Liver (tissue), 9 donors: ENCODE measurements around the gene PDE5A. TPM values are rescaled to one million over a fixed set of nuclear protein-coding genes. Genes with fewer than 3 reads are reported as not detected.

Source experiments
- DNase-seq: peaks from one replicate; pipeline ENCODE4 v3.0.0-alpha.2; 2017; ENCODE audit warnings: low spot score
- H3K27ac ChIP-seq, 2 donors: one replicate each; pipeline ENCODE4 v1.7.0; 2013; ENCODE audit warnings: inconsistent platforms in 2 of 2, low read length in 2 of 2, control low read depth in 1 of 2, low read depth in 1 of 2, mild to moderate bottlenecking in 1 of 2
- H3K27me3 ChIP-seq, 4 donors: one replicate each; pipeline versions ENCODE4 v1.6.1 to v1.7.0; 2013; ENCODE audit warnings: low read length in 3 of 4, inconsistent platforms in 1 of 4, mild to moderate bottlenecking in 1 of 4, moderate library complexity in 1 of 4; ENCODE audit not compliant: control insufficient read depth in 4 of 4, insufficient read depth in 4 of 4
- H3K36me3 ChIP-seq, 4 donors: one replicate each; pipeline versions ENCODE4 v1.6.1 to v1.7.0; 2013; ENCODE audit warnings: low read length in 3 of 4, mild to moderate bottlenecking in 3 of 4, low read depth in 1 of 4, moderate library complexity in 1 of 4; ENCODE audit not compliant: control insufficient read depth in 4 of 4, insufficient read depth in 3 of 4
- H3K4me1 ChIP-seq, 4 donors: one replicate each; pipeline versions ENCODE4 v1.6.1 to v1.7.0; 2013; ENCODE audit warnings: low read length in 3 of 4, mild to moderate bottlenecking in 3 of 4, moderate library complexity in 1 of 4; ENCODE audit not compliant: control insufficient read depth in 4 of 4, insufficient read depth in 4 of 4
- H3K4me3 ChIP-seq, 3 donors: one replicate each; pipeline versions ENCODE4 v1.6.1 to v1.7.0; 2013; ENCODE audit warnings: low read length in 3 of 3, control low read depth in 1 of 3, low read depth in 1 of 3, mild to moderate bottlenecking in 1 of 3
- H3K9ac ChIP-seq, 2 donors: one replicate each; pipeline ENCODE4 v1.7.0; 2013; ENCODE audit warnings: low read length in 2 of 2, mild to moderate bottlenecking in 2 of 2, moderate library complexity in 2 of 2, control low read depth in 1 of 2, low read depth in 1 of 2
- H3K9me3 ChIP-seq, 4 donors: one replicate each; pipeline versions ENCODE4 v1.6.1 to v1.7.0; 2013; ENCODE audit warnings: low read length in 3 of 4; ENCODE audit not compliant: control insufficient read depth in 4 of 4
- CTCF ChIP-seq: fragments of 150-350 bp; IDR thresholded peaks from 2 replicates; pipeline ENCODE4 v1.5.1; 2017; ENCODE audit warnings: improper control_type of control experiment, low read depth, low read length; ENCODE audit not compliant: missing input control
- GABPA ChIP-seq, 2 donors: IDR thresholded peaks in 1 of 2; conservative IDR thresholded peaks in 1 of 2; 2 replicates each; pipeline ENCODE4 v1.6.1; 2016; ENCODE audit warnings: antibody characterized with exemption in 2 of 2, mild to moderate bottlenecking in 1 of 2, moderate library complexity in 1 of 2
- HNF4G ChIP-seq: IDR thresholded peaks from 2 replicates; pipeline ENCODE4 v1.6.1; 2016; ENCODE audit warnings: antibody characterized with exemption
- RAD21 ChIP-seq, 2 donors: IDR thresholded peaks; 2 replicates each; pipeline ENCODE4 v1.6.1; 2016; ENCODE audit warnings: antibody characterized with exemption in 2 of 2, mild to moderate bottlenecking in 2 of 2
- RXRA ChIP-seq, 2 donors: IDR thresholded peaks; 2 replicates each; pipeline ENCODE4 v1.6.1; 2017 to 2018; ENCODE audit warnings: antibody characterized with exemption in 2 of 2, mild to moderate bottlenecking in 1 of 2
- SP1 ChIP-seq: IDR thresholded peaks from 2 replicates; pipeline ENCODE4 v1.6.1; 2018; ENCODE audit warnings: antibody characterized with exemption, mild to moderate bottlenecking
- TAF1 ChIP-seq: conservative IDR thresholded peaks from 2 replicates; pipeline ENCODE4 v1.6.1; 2016; ENCODE audit warnings: antibody characterized with exemption, mild to moderate bottlenecking
- WGBS: extraction: QIAGEN DNeasy Blood & Tissue Kit; methylation state at CpG from one replicate; pipeline ENCODE4 v1.1.7; 2013; 5-methylcytosine and 5-hydroxymethylcytosine counted together
- polyA plus RNA-seq, 2 donors: library from polyadenylated mRNA; stranded (reverse) in 1 of 2; unstranded in 1 of 2; fragments of 200-250 nt in 1 of 2; fragments of >200 nt in 1 of 2; fragmentation: Nextera tagmentation in 1 of 2; extraction: Ambion mirVana in 1 of 2; gene quantifications; one replicate each; pipeline versions ENCODE4 v1.2.1 to v1.2.3, GENCODE V29; 2013 to 2015
- total RNA-seq, 2 donors: library from RNA; depleted of rRNA; stranded (reverse); fragments of >200 nt; gene quantifications; one replicate each; pipeline ENCODE4 v1.2.3, GENCODE V29; 2014
- TF ChIP-seq, protein P1 (sequence below): IDR thresholded peaks from 2 replicates; pipeline ENCODE4 v1.6.1; 2016; ENCODE audit warnings: antibody characterized with exemption, mild to moderate bottlenecking
- donor health status: healthy.
- donor health status: healthy.
- donor health status: healthy.
- donor health status: healthy.
- donor health status: healthy.

PDE5A gene
- total and polyA plus RNA-seq, 4 donors = 0.61 to 3.8 (median 3.0) TPM

GRCh38 chr4:119537586-119537985, 91.0 kb downstream of the PDE5A start:
- no peaks in the 10 kb centered on the region for H3K27me3 ChIP-seq
- DNase-seq = no peak
- H3K27ac ChIP-seq = no peak overlapping the region
- H3K36me3 ChIP-seq = peaks cover 0 to 7% (median 2%) of the 10 kb centered on the region in 4 donors
- H3K9me3 ChIP-seq = no peaks in the 10 kb centered on the region
- WGBS = 97% methylated on average over 1 of the region's 1 CpG
- H3K4me1 ChIP-seq = no peaks in the 10 kb centered on the region
- H3K9ac ChIP-seq = no peak overlapping the region
- no peak overlapping the region for H3K4me3 ChIP-seq
- TF ChIP-seq RXRA (IDR thresholded peaks at IDR 0.05) (no peak), CTCF (no peak)

GRCh38 chr4:119536572-119537528, 91.8 kb downstream of the PDE5A start:
- Histone ChIP-seq H3K4me1 (no peaks in the 10 kb centered on the region), H3K27me3 (no peaks in the 10 kb centered on the region), H3K36me3 (peaks cover 0 to 7% (median 2%) of the 10 kb centered on the region in 4 donors), H3K9me3 (no peaks in the 10 kb centered on the region), H3K4me3 (no peak overlapping the region), H3K27ac (no peak overlapping the region), H3K9ac (no peak overlapping the region)
- WGBS = 92% methylated on average over 6 of the region's 6 CpGs
- TF ChIP-seq RAD21 (IDR thresholded peaks at IDR 0.05) (no peak), SP1 (no peak), RXRA (IDR thresholded peaks at IDR 0.05) (no peak), GABPA (IDR thresholded peaks at IDR 0.05 in 1 of 2, conservative IDR thresholded peaks at IDR 0.05 in 1 of 2) (no peak)
- TF ChIP-seq, protein P1, sequence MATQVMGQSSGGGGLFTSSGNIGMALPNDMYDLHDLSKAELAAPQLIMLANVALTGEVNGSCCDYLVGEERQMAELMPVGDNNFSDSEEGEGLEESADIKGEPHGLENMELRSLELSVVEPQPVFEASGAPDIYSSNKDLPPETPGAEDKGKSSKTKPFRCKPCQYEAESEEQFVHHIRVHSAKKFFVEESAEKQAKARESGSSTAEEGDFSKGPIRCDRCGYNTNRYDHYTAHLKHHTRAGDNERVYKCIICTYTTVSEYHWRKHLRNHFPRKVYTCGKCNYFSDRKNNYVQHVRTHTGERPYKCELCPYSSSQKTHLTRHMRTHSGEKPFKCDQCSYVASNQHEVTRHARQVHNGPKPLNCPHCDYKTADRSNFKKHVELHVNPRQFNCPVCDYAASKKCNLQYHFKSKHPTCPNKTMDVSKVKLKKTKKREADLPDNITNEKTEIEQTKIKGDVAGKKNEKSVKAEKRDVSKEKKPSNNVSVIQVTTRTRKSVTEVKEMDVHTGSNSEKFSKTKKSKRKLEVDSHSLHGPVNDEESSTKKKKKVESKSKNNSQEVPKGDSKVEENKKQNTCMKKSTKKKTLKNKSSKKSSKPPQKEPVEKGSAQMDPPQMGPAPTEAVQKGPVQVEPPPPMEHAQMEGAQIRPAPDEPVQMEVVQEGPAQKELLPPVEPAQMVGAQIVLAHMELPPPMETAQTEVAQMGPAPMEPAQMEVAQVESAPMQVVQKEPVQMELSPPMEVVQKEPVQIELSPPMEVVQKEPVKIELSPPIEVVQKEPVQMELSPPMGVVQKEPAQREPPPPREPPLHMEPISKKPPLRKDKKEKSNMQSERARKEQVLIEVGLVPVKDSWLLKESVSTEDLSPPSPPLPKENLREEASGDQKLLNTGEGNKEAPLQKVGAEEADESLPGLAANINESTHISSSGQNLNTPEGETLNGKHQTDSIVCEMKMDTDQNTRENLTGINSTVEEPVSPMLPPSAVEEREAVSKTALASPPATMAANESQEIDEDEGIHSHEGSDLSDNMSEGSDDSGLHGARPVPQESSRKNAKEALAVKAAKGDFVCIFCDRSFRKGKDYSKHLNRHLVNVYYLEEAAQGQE = no peak
- DNase-seq = no peak

DNA sequence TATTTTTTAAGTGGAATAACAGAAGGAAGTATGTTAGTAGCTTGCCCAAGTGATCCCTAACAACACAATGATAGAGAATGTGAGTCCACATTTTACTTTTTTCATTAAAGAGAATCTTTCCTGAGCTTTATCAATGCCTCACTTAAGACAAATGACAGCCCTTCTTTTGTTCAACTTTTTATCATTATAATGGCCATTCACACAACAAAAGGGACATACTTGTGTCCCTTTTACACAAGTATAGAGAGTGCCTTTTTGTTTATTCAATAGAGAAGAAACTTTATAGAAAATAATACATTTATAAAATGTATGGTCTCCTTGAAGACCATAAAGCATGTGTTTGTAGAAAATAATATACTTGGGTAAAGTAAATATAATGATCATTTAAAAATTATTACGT, 96.3 kb downstream of the PDE5A start:
- H3K4me1 ChIP-seq = no peaks in the 10 kb centered on the region
- no peak overlapping the region for H3K9ac ChIP-seq
- H3K9me3 ChIP-seq = no peaks in the 10 kb centered on the region
- H3K36me3 ChIP-seq = peaks cover 0 to 7% (median 3%) of the 10 kb centered on the region in 4 donors
- H3K4me3 ChIP-seq = no peak overlapping the region
- 94% methylated on average over 1 of the region's 1 CpG for WGBS
- no peak for DNase-seq
- no peak for TF ChIP-seq HNF4G
- no peak for TF ChIP-seq RXRA (IDR thresholded peaks at IDR 0.05)
- no peak for TF ChIP-seq RAD21 (IDR thresholded peaks at IDR 0.05)
- TF ChIP-seq TAF1 = no peak
- H3K27ac ChIP-seq = no peak overlapping the region
- no peaks in the 10 kb centered on the region for H3K27me3 ChIP-seq
